Measurements from ENCODE around the gene CLEC9A.

DNA sequence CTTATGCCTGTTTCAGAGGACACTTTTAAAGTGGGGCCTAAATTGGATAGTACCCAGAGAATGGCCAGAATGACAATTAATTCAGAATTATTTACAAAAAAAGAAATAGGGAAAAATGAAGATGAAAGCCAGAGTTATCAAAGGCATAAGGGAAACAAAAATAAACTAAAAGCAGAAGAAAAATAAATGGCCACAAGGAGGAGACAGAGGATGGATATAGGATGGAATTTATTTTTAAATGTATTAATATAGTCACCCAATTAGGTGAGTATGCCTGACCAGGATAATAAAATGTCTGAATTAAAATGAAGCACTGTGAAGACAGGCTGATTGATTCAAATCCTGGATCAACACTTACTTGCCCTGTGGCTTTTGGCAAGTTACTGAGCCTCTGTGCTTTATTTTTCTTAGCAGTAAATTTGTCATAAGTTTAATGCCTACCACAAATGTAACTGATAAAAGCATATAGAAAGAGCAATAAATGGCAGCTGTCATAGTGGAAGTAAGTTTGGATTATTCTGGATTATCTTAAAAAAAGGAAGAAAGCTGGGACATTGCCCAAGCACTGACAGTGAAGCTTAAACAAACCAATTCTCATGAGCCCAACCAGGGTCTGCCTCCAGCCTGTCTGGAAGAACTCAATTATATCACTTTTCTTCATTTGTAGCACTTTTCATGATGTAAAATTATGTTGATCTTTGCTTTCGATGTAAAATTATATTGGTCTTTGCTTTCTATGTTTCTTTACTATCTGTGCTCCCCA is 3.5 kb downstream of the CLEC9A start:
- TF ChIP-seq EP300 (IDR thresholded peaks at IDR 0.05; ENCODE audit: borderline replicate concordance): no peak
- TF ChIP-seq CREB1 (IDR thresholded peaks at IDR 0.05; ENCODE audit: low read depth): no peak

Data from Ishikawa (cell line).